ENCODE measurements around the gene SFTPD. TPM values are rescaled to one million over a fixed set of nuclear protein-coding genes. Genes with fewer than 3 reads are reported as not detected.
"Not testable (repeated sequence)": the region's sequence is repeated elsewhere in the genome, so short reads cannot be mapped to it uniquely, and the experiment has no call there.

SFTPD gene
- total RNA-seq, 1 experiment from 2014 or later = 0.39 TPM

GRCh38 chr10:79923669-79924068, 25.2 kb downstream of the SFTPD start:
- H3K4me1 Mint-ChIP-seq (ENCODE audit: low read depth, unreplicated experiment) = no peaks in the 10 kb centered on the region
- H3K9me3 ChIP-seq = no peaks in the 10 kb centered on the region
- no peak overlapping the region for H3K4me3 Mint-ChIP-seq (ENCODE audit: unreplicated experiment)
- H3K36me3 ChIP-seq (ENCODE audit: control insufficient read depth, insufficient read depth, low read length) = no peaks in the 10 kb centered on the region
- no peak overlapping the region for H3K27ac Mint-ChIP-seq (ENCODE audit: unreplicated experiment)
- no peak for TF ChIP-seq CTCF (IDR thresholded peaks at IDR 0.05; ENCODE audit: insufficient read depth in 1 of 2, low read depth in 1 of 2, low read length in 1 of 2, severe bottlenecking in 1 of 2, unreplicated experiment in 1 of 2)
- DNase-seq = no peak
- H3K4me1 ChIP-seq = no peaks in the 10 kb centered on the region
- no peaks in the 10 kb centered on the region for H3K27me3 ChIP-seq (replicated peaks; ENCODE audit: control insufficient read depth, insufficient read depth, low read length)
- intact Hi-C loops (cut with micrococcal nuclease; ENCODE audit: unreplicated experiment) = no loop called here
- no peaks in the 10 kb centered on the region for H3K9me3 Mint-ChIP-seq (ENCODE audit: unreplicated experiment)
- peaks cover 9% of the 10 kb centered on the region for H3K27me3 Mint-ChIP-seq (ENCODE audit: insufficient read depth, unreplicated experiment)
- POLR2A ChIA-PET = no interaction called here
- no peaks in the 10 kb centered on the region for H3K36me3 Mint-ChIP-seq (ENCODE audit: insufficient read depth, unreplicated experiment)
- no peak overlapping the region for H3K4me3 ChIP-seq (ENCODE audit: low read depth, low read length)
- CTCF ChIA-PET = interaction anchor here (0.8 kb wide), 1 partner anchor 106 kb away, joined by 3 read pairs; no protein-coding TSS in a partner anchor
- BruUV-seq (replicated peaks) = no TSS peak

GRCh38 chr10:79923145-79923544, 25.8 kb downstream of the SFTPD start:
- intact Hi-C loops (cut with micrococcal nuclease; ENCODE audit: unreplicated experiment) = no loop called here
- Histone ChIP-seq H3K27me3 (replicated peaks; ENCODE audit: control insufficient read depth, insufficient read depth, low read length) (no peaks in the 10 kb centered on the region), H3K4me1 (no peaks in the 10 kb centered on the region), H3K9me3 (no peaks in the 10 kb centered on the region), H3K36me3 (ENCODE audit: control insufficient read depth, insufficient read depth, low read length) (no peaks in the 10 kb centered on the region), H3K4me3 (ENCODE audit: low read depth, low read length) (no peak overlapping the region)
- POLR2A ChIA-PET = no interaction called here
- Mint-ChIP-seq H3K9me3 (ENCODE audit: unreplicated experiment) (no peaks in the 10 kb centered on the region), H3K27ac (ENCODE audit: unreplicated experiment) (no peak overlapping the region), H3K36me3 (ENCODE audit: insufficient read depth, unreplicated experiment) (no peaks in the 10 kb centered on the region), H3K4me3 (ENCODE audit: unreplicated experiment) (no peak overlapping the region), H3K27me3 (ENCODE audit: insufficient read depth, unreplicated experiment) (peaks cover 11% of the 10 kb centered on the region), H3K4me1 (ENCODE audit: low read depth, unreplicated experiment) (no peaks in the 10 kb centered on the region)
- no peak for DNase-seq
- CTCF ChIA-PET = no interaction called here
- TF ChIP-seq CTCF (IDR thresholded peaks at IDR 0.05; ENCODE audit: insufficient read depth in 1 of 2, low read depth in 1 of 2, low read length in 1 of 2, severe bottlenecking in 1 of 2, unreplicated experiment in 1 of 2) = no peak
- BruUV-seq (replicated peaks) = no TSS peak

- H3K9me3 ChIP-seq; H3K4me3 ChIP-seq (ENCODE audit: low read depth, low read length); H3K9me3 Mint-ChIP-seq (ENCODE audit: unreplicated experiment); CTCF ChIA-PET; H3K4me3 Mint-ChIP-seq (ENCODE audit: unreplicated experiment); POLR2A ChIA-PET; H3K4me1 ChIP-seq; H3K36me3 ChIP-seq (ENCODE audit: control insufficient read depth, insufficient read depth, low read length); H3K27me3 ChIP-seq (replicated peaks; ENCODE audit: control insufficient read depth, insufficient read depth, low read length); intact Hi-C loops (cut with micrococcal nuclease; ENCODE audit: unreplicated experiment); H3K36me3 Mint-ChIP-seq (ENCODE audit: insufficient read depth, unreplicated experiment); BruUV-seq (replicated peaks); DNase-seq; H3K4me1 Mint-ChIP-seq (ENCODE audit: low read depth, unreplicated experiment); H3K27ac Mint-ChIP-seq (ENCODE audit: unreplicated experiment): not testable (repeated sequence)
- H3K27me3 Mint-ChIP-seq (ENCODE audit: insufficient read depth, unreplicated experiment) = peaks cover 12% of the 10 kb centered on the region
Measured at GRCh38 chr10:79922011-79922412, 26.9 kb downstream of the SFTPD start.

GRCh38 chr10:79915838-79916237, 33.1 kb downstream of the SFTPD start:
- H3K4me1 Mint-ChIP-seq (ENCODE audit: low read depth, unreplicated experiment); H3K27ac Mint-ChIP-seq (ENCODE audit: unreplicated experiment); H3K4me3 ChIP-seq (ENCODE audit: low read depth, low read length); H3K4me3 Mint-ChIP-seq (ENCODE audit: unreplicated experiment); H3K9me3 ChIP-seq; POLR2A ChIA-PET; H3K36me3 ChIP-seq (ENCODE audit: control insufficient read depth, insufficient read depth, low read length); DNase-seq; H3K36me3 Mint-ChIP-seq (ENCODE audit: insufficient read depth, unreplicated experiment); intact Hi-C loops (cut with micrococcal nuclease; ENCODE audit: unreplicated experiment); BruUV-seq (replicated peaks); H3K9me3 Mint-ChIP-seq (ENCODE audit: unreplicated experiment); H3K27me3 ChIP-seq (replicated peaks; ENCODE audit: control insufficient read depth, insufficient read depth, low read length); H3K4me1 ChIP-seq: not testable (repeated sequence)
- CTCF ChIA-PET = interaction anchor here (1.3 to 1.4 kb wide), 2 partner anchors 113 to 129 kb away, joined by 4 to 6 read pairs; no protein-coding TSS in a partner anchor
- peaks cover 12% of the 10 kb centered on the region for H3K27me3 Mint-ChIP-seq (ENCODE audit: insufficient read depth, unreplicated experiment)

All from Caco-2 (cell line).